Activated T-cell treated with anti-CD3 and anti-CD28 coated beads, Interleukin-2, amount 50 U/mL, for 24 hours (primary cell): Measurements from ENCODE around the gene LOC128125822.

ENCODE experiments used
- DNase-seq: peaks from one replicate; pipeline ENCODE4 v3.0.0-alpha.2; 2020
- H3K27ac Mint-ChIP-seq: 2 replicates; pipeline ENCODE4 v1.8.0; 2020; ENCODE audit warnings: mild to moderate bottlenecking, mixed read lengths
- H3K27me3 Mint-ChIP-seq: 2 replicates; pipeline ENCODE4 v1.8.0; 2020; ENCODE audit warnings: mixed read lengths
- H3K36me3 Mint-ChIP-seq: 2 replicates; pipeline ENCODE4 v1.8.0; 2020; ENCODE audit warnings: low read depth, mixed read lengths
- H3K4me1 Mint-ChIP-seq: 2 replicates; pipeline ENCODE4 v1.8.0; 2020; ENCODE audit warnings: low read depth, mixed read lengths
- H3K4me3 Mint-ChIP-seq: 2 replicates; pipeline ENCODE4 v1.8.0; 2020; ENCODE audit warnings: mild to moderate bottlenecking, moderate library complexity, mixed read lengths
- H3K9me3 Mint-ChIP-seq: 2 replicates; pipeline ENCODE4 v1.8.0; 2020; ENCODE audit warnings: mixed read lengths

LOC128125822 gene

DNA sequence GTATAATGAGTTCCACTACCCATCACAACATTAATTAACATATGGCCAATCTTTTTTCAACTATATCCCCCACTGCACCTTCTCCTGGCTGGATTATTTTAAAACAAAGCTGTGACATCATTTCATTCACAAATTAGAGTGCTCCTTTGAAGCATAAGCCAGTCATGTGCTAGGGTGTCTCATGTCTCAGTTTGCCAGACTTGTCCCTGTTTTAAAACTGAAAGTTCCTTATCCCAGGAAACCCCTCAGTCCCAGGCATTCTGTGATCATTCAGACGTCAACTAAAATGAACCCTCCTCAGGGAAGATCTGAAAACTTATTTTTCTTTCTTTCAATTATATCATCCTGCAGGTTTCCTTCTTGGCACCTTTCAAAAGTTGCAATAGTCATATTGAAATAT lies 29.3 kb upstream of the LOC128125822 start:
- Mint-ChIP-seq H3K27me3 (peaks cover 42% of the 10 kb centered on the region), H3K4me3 (no peak overlapping the region), H3K9me3 (no peaks in the 10 kb centered on the region), H3K36me3 (no peaks in the 10 kb centered on the region), H3K27ac (no peak overlapping the region), H3K4me1 (peaks cover 1% of the 10 kb centered on the region)
- DNase-seq: no peak

DNA sequence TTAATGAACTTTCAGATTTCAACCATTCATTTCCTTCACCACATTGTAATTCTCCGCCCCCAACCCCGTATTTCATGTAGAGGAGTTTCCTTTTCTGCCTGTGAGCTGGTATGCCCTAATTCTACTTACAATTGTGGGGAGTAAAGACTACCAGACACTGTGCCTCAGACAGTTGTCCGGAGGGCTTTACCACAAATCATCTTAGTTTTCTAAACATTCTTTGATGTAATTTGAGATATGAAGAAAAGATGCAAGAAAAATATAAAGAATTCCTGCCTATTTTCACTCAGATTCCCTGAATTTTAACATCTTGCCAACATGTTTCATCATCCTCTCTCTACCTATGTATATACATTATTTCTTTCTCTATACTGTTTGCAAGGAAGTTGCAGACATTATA lies 28.3 kb upstream of the LOC128125822 start:
- DNase-seq: no peak
- H3K27me3 Mint-ChIP-seq: peaks cover 44% of the 10 kb centered on the region
- H3K4me1 Mint-ChIP-seq: peaks cover 1% of the 10 kb centered on the region

DNA sequence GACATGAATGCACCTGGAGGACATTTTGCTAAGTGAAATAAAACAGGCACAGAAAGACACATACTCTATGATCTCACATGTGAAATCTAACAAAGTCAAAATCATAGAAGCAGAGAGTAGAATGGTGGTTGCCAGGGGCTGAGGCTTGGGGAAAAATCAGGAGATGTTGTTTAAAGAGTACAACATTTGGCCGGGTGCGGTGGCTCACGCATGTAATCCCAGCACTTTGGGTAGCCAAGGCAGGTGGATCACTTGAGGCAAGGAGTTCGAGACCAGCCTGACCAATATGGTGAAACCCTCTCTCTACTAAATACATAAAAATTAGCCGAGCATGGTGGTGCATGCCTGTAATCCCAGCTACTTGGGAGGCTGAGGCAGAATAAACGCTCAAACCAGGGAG lies 26.0 kb upstream of the LOC128125822 start:
- Mint-ChIP-seq H3K4me3 (no peak overlapping the region), H3K27me3 (peaks cover 34% of the 10 kb centered on the region)
- DNase-seq: no peak

More for the DNA sequence above, 28.3 kb upstream of the LOC128125822 start:
- Mint-ChIP-seq H3K36me3 (no peaks in the 10 kb centered on the region), H3K9me3 (no peaks in the 10 kb centered on the region), H3K4me3 (no peak overlapping the region), H3K27ac (no peak overlapping the region)

DNA sequence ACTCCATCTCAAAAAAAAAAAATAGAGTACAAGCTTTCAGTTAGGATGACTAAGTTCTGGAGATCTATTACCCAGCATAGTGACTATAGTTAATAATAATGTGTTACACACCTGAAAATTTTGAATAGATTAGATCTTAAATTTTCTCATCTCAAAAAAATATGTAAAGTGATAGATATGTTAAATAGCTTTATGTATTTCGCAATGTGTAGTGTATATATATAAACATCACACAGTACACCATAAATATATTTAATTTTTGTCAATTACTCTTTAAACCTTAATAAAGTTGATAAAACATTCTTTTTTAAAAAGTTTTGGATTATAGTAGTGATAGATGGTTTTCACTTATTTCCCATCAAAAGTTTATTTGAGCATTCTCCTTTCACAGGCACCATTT lies 25.6 kb upstream of the LOC128125822 start:
- no peaks in the 10 kb centered on the region for H3K9me3 Mint-ChIP-seq
- DNase-seq: no peak

More for the DNA sequence above, 26.0 kb upstream of the LOC128125822 start:
- H3K9me3 Mint-ChIP-seq: no peaks in the 10 kb centered on the region
- peaks cover 1% of the 10 kb centered on the region for H3K4me1 Mint-ChIP-seq
- no peak overlapping the region for H3K27ac Mint-ChIP-seq
- H3K36me3 Mint-ChIP-seq: no peaks in the 10 kb centered on the region

DNA sequence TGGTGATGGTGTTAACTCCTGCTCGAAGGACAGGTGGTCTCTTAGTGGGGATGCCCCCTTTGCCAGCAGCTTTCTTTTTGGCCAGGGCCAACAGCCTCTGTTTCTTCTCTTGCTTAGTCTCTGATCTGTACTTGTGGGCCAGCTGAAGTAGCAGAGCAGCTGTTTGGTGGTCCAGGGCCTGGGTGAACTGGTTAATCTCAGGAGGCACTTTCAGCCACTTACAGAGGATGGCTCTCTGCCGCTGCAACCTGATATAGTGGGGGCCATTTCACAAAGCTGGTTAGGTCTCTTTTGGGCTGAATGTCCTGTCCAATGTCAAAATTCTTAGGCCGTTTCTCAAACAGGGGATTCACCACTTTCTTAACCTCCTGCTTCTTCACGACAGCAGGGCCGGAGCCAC lies 23.2 kb upstream of the LOC128125822 start:
- Mint-ChIP-seq H3K36me3 (no peaks in the 10 kb centered on the region), H3K27me3 (peaks cover 24% of the 10 kb centered on the region), H3K27ac (no peak overlapping the region), H3K9me3 (no peaks in the 10 kb centered on the region), H3K4me3 (no peak overlapping the region), H3K4me1 (no peaks in the 10 kb centered on the region)
- no peak for DNase-seq

More for the DNA sequence above, 25.6 kb upstream of the LOC128125822 start:
- Mint-ChIP-seq H3K4me1 (peaks cover 1% of the 10 kb centered on the region), H3K27me3 (peaks cover 31% of the 10 kb centered on the region), H3K36me3 (no peaks in the 10 kb centered on the region), H3K4me3 (no peak overlapping the region), H3K27ac (no peak overlapping the region)

DNA sequence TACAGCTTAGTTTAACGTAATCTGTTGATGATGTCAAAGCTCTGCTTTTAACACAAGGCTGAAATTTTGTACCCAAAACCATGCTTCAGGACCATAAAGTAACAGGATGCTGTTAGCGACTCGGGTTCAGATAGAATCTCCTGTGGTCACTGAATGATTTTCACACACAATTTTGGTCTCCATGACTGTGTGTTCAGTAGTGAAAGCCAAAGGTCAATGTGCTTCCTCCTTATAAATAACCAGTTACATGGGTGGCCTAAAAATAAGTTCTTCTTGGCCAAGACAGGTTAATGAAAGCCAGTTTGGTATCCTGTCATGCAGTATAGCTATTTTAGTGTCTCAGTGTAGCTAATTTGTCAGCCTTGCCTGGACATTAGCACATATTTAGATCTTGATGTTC lies 19.1 kb upstream of the LOC128125822 start:
- Mint-ChIP-seq H3K27ac (no peak overlapping the region), H3K4me3 (no peak overlapping the region), H3K4me1 (no peaks in the 10 kb centered on the region), H3K27me3 (peaks cover 20% of the 10 kb centered on the region), H3K36me3 (no peaks in the 10 kb centered on the region), H3K9me3 (no peaks in the 10 kb centered on the region)
- DNase-seq: no peak

DNA sequence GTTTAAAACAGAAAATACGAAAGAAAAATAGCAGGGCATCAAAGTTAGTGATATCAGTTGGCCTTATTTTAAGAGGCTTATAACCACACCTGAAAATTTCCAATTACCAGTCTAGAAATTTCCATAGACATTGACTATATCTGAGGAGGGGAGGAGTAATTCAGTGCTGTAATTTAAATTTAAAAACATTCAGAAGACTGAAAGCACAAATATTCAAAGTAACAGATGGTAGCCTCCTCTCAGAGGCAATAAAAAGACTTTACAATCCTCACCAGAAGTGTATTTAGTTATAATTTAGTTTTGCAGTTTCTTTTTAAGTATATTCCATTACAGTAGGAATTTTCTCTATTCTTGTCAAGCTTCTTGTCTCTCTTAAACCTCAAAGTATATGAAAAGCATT lies 18.4 kb upstream of the LOC128125822 start:
- Mint-ChIP-seq H3K4me3 (no peak overlapping the region), H3K36me3 (no peaks in the 10 kb centered on the region), H3K4me1 (no peaks in the 10 kb centered on the region), H3K27me3 (peaks cover 21% of the 10 kb centered on the region), H3K27ac (no peak overlapping the region), H3K9me3 (no peaks in the 10 kb centered on the region)
- DNase-seq: no peak

DNA sequence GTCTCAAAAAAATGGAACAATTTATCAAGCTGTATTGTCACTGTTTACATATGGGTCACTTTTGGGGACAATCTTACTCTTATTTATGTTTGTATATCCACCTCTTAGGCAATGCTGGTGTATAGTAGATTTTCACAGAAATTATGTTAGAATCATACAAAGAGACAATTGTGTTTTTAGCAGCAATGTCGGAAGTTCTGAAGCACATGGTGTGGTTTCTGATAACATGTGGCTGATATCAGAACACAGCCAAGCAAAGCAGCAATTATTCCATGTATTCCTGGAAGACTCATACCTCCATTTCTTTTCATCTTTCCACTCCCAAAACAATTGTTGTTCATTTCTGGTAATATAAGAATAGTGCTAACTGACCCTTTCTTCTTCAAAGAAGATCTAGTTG lies 17.5 kb upstream of the LOC128125822 start:
- H3K4me1 Mint-ChIP-seq: no peaks in the 10 kb centered on the region
- H3K36me3 Mint-ChIP-seq: no peaks in the 10 kb centered on the region
- DNase-seq: no peak
- no peaks in the 10 kb centered on the region for H3K9me3 Mint-ChIP-seq
- H3K27me3 Mint-ChIP-seq: peaks cover 23% of the 10 kb centered on the region
- no peak overlapping the region for H3K27ac Mint-ChIP-seq
- no peak overlapping the region for H3K4me3 Mint-ChIP-seq

DNA sequence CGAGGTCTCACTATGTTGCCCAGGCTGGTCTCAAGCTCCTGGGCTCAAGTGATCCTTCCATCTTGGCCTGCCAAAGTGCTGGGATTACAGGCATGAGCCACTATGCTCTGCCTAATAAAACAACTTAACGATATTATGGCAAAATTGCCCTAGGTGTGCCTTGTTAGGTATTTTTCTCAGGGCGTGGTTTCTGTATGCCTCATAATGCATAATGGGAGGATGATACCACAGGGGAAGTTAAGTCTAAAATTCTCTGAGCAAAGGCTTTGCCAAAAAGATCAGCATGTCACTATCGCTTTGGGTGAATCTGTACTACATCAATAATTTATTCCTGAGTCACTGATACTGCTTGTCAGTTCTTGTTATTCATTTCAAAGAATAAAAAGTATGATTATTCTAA lies 15.9 kb upstream of the LOC128125822 start:
- Mint-ChIP-seq H3K4me3 (no peak overlapping the region), H3K4me1 (no peaks in the 10 kb centered on the region), H3K27me3 (peaks cover 24% of the 10 kb centered on the region), H3K9me3 (no peaks in the 10 kb centered on the region), H3K36me3 (no peaks in the 10 kb centered on the region), H3K27ac (no peak overlapping the region)
- no peak for DNase-seq

DNA sequence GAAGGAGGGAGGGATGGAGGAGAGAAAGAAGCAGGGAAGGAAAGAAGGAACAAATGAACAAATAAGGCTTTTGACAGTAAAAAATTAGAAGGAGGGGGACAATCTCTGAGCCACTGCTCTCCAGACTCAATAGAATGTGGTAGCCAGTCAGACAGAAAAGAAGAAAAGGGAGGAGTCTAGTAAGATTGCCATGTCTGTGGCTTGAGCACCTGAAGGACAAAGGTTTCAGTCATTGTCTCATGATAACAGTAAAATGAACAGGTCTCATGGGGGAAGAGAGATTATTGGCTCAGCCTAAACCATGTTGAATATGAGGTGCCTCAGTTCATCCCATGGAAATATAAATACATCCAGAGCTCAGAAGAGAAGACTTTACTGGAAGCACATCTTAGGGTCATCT lies 14.0 kb upstream of the LOC128125822 start:
- DNase-seq: no peak
- Mint-ChIP-seq H3K9me3 (no peaks in the 10 kb centered on the region), H3K27me3 (peaks cover 20% of the 10 kb centered on the region), H3K36me3 (no peaks in the 10 kb centered on the region), H3K27ac (no peak overlapping the region), H3K4me3 (no peak overlapping the region), H3K4me1 (no peaks in the 10 kb centered on the region)

DNA sequence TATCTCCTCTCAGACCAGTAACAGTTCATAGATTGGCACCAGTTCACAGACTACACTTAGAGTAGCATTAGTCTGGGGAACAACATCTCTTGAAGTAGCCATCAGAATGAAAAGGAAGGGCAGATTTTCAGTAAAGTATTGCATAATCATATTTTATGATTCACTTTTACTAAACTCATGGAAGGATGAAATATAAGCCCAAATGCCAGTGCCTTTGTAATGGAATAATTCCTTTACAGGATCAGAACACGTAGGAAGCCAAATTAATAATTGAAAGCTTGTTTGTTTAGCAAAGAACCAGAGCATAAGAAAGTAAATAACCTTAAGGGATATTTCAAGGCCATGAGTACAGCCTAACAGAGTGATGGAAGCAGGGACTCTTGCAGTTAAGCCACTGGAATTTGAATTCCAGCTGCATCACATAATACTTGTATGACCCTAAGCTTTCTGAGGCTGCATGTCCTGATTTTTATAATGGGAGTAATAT lies 11.4 kb upstream of the LOC128125822 start:
- no peaks in the 10 kb centered on the region for H3K9me3 Mint-ChIP-seq
- no peaks in the 10 kb centered on the region for H3K36me3 Mint-ChIP-seq
- H3K27ac Mint-ChIP-seq: no peak overlapping the region
- H3K4me1 Mint-ChIP-seq: no peaks in the 10 kb centered on the region
- DNase-seq: no peak
- H3K4me3 Mint-ChIP-seq: no peak overlapping the region
- peaks cover 15% of the 10 kb centered on the region for H3K27me3 Mint-ChIP-seq

DNA sequence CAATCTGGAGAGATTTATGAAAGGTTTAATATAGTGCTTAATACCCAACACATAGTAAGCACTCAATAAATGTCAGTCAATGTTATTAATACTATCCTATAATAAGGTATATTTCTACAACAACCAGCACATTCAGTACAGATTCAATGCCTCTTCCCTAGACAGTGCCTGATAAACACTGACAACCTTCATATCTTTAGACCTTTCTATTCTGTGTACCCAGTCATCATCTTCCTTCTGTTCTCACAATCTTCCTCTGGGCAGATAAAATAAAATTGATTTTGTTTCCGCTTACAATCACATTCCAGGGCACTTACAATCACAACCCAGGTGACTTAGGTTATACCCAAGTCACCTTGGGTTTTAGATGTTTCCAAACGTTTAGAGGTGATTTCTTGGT lies 11.0 kb upstream of the LOC128125822 start:
- no peak for DNase-seq
- Mint-ChIP-seq H3K27me3 (peaks cover 18% of the 10 kb centered on the region), H3K9me3 (no peaks in the 10 kb centered on the region), H3K4me1 (no peaks in the 10 kb centered on the region), H3K27ac (no peak overlapping the region), H3K4me3 (no peak overlapping the region), H3K36me3 (no peaks in the 10 kb centered on the region)

DNA sequence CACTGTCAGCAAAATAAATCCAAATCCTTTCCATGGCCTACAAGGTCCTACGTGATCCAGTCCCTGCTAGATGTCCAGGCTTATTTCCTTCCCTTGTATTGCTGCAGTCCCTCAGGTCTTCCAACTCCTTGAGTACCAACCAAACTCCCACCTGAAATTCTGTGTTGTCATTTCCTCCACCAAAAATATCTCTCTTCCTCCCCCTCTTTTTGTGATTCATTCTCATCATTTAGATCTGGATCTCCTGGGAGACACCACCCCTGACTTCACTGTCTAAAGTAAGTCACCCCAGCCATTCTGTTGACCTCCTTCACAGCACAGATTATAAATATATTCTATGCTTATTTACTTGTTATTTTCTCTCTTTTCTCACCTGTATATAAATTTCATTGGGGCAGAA lies 9.0 kb upstream of the LOC128125822 start:
- Mint-ChIP-seq H3K36me3 (no peaks in the 10 kb centered on the region), H3K4me3 (no peak overlapping the region), H3K4me1 (no peaks in the 10 kb centered on the region), H3K27ac (no peak overlapping the region), H3K27me3 (peaks cover 12% of the 10 kb centered on the region), H3K9me3 (no peaks in the 10 kb centered on the region)
- no peak for DNase-seq

DNA sequence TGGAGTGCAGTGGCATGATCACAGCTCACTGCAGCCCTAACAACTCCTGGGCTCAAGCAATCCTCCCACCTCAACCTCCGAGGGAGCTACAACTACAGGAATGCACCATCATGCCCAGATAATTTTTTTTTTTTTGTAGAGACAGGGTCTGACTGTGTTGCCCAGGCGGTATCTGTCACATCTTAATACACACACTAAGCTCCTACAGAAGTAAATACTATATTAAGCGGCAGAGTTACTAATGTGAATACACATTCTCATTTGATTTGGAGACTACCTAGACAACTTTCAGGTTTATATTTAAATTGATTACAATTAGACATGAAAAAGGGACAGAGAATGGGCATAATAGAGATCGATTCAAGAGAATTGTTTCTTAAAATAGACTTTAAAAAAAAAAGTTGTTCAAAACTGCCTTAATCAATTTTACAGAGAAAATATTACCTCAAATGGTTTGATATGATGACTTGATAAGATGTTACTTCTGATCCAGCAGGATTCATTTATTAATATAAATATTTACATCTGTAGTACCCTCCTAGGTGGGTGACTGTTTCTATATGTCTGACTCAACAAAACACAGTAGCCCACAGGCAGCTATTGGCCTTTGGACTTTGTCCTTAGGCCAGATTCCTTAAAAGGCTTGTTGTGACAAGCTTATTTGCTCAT lies 7.1 kb upstream of the LOC128125822 start:
- no peak for DNase-seq
- Mint-ChIP-seq H3K4me3 (no peak overlapping the region), H3K36me3 (no peaks in the 10 kb centered on the region), H3K9me3 (no peaks in the 10 kb centered on the region), H3K27ac (no peak overlapping the region), H3K27me3 (peaks cover 8% of the 10 kb centered on the region), H3K4me1 (no peaks in the 10 kb centered on the region)

DNA sequence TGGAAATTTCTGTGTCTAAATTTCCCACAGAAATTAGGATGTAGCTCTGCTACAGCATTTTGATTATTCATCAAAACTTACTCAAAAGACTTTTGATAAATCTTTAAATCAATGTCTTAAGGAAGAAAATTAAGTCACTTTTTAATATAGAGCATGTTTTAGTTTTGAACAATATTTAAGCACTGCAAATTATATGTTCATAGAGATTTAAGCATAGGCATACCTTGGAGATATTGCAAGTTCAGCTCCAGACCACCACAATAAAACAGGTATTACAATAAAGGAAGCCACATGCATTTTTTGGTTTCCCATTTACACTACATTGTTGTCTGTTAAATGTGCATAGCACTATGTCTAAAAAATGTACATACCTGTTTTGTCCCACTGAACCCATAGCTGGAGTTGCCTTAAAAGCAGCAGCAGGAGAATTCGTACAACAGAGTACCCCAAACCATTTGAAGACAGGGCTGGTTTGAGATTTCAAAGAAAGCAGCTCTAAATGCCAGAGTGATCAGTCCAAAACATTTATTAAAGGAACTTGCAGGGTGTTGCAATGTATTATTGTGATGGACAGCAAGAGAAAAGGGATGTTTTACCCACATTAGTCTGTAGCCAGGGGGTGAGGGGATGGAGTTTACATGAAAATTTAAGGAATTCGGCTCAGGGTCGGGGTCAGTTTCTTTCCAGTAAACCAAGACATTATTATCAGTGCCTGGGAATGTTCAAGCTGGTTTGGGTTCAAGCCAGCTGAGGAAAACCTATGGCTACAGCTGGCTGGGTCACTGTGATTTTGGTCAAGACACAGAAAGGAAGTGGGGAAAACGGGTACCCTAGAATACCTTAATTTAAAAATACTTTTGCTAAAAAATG lies 6.3 kb upstream of the LOC128125822 start:
- Mint-ChIP-seq H3K36me3 (no peaks in the 10 kb centered on the region), H3K27me3 (peaks cover 8% of the 10 kb centered on the region), H3K9me3 (no peaks in the 10 kb centered on the region), H3K4me3 (no peak overlapping the region), H3K4me1 (no peaks in the 10 kb centered on the region), H3K27ac (no peak overlapping the region)
- DNase-seq: no peak
